Vagina (tissue), 2 donors: ENCODE measurements around the gene UNC79. TPM values are rescaled to one million over a fixed set of nuclear protein-coding genes. Genes with fewer than 3 reads are reported as not detected.

Experiments
- DNase-seq, 2 donors: peaks; one replicate each; pipeline ENCODE4 v3.0.0-alpha.2; 2017; ENCODE audit errors: extremely low spot score in 2 of 2
- H3K27ac ChIP-seq: fragments of 200-600 bp; sonication (generic); one replicate; pipeline ENCODE4 v1.5.1; 2019
- H3K27me3 ChIP-seq: fragments of 200-600 bp; sonication (generic); one replicate; pipeline ENCODE4 v1.5.1; 2019
- H3K36me3 ChIP-seq, 2 donors: fragments of 200-600 bp; sonication (generic); one replicate each; pipeline ENCODE4 v1.5.1; 2017 to 2019
- H3K4me1 ChIP-seq: fragments of 200-600 bp; sonication (generic); one replicate; pipeline ENCODE4 v1.5.1; 2019
- H3K4me3 ChIP-seq, 2 donors: fragments of 200-600 bp; sonication (generic); 1 replicate in 1 of 2; 2 replicates in 1 of 2; pipeline ENCODE4 v1.5.1; 2016 to 2019
- H3K9me3 ChIP-seq: fragments of 200-600 bp; sonication (generic); one replicate; pipeline ENCODE4 v1.5.1; 2019
- CTCF ChIP-seq, 3 experiments: fragments of 450-650 bp in 2 of 3; fragments of 200-600 bp in 1 of 3; sonication (generic) in 1 of 3; IDR thresholded peaks; one replicate each; pipeline ENCODE4 v1.5.1; 2017 to 2019; ENCODE audit warnings: antibody characterized with exemption in 3 of 3, mild to moderate bottlenecking in 2 of 3, moderate library complexity in 2 of 3
- POLR2A ChIP-seq, 2 donors: fragments of 450-650 bp; IDR thresholded peaks; one replicate each; pipeline ENCODE4 v1.6.1; 2017; ENCODE audit warnings: antibody characterized with exemption in 2 of 2, mild to moderate bottlenecking in 2 of 2, moderate library complexity in 2 of 2
- POLR2AphosphoS5 ChIP-seq, 2 donors: sonication (generic); formaldehyde crosslinking; IDR thresholded peaks; one replicate each; pipeline ENCODE4 v1.9.0; 2017; ENCODE audit warnings: antibody characterized with exemption in 2 of 2, mild to moderate bottlenecking in 2 of 2, low read depth in 1 of 2; ENCODE audit not compliant: insufficient read depth in 1 of 2
- intact Hi-C: fragments of 100-400 bp; cut with DNase I; formaldehyde crosslinking; loops from one replicate; pipeline ENCODE4 v1.15.1; 2023
- total RNA-seq: library from RNA; depleted of rRNA; stranded (reverse); fragments of >200 nt; gene quantifications from one replicate; pipeline ENCODE4 v1.2.3, GENCODE V29; 2016

UNC79 gene
- total RNA-seq, 1 donor from 2014 or later: 0.49 TPM

- H3K36me3 ChIP-seq: no peaks in the 10 kb centered on the region
- H3K27ac ChIP-seq: no peak overlapping the region
- intact Hi-C loops: no loop called here
- H3K4me1 ChIP-seq: no peaks in the 10 kb centered on the region
- no peaks in the 10 kb centered on the region for H3K9me3 ChIP-seq
- H3K27me3 ChIP-seq: no peaks in the 10 kb centered on the region
- no peak overlapping the region for H3K4me3 ChIP-seq
- DNase-seq: no peak
- TF ChIP-seq POLR2A (IDR thresholded peaks at IDR 0.05): no peak
- no peak for TF ChIP-seq POLR2AphosphoS5 (IDR thresholded peaks at IDR 0.05; ENCODE audit: insufficient read depth in 1 of 2, low read depth in 1 of 2)
- TF ChIP-seq CTCF (IDR thresholded peaks at IDR 0.05): no peak
Observed at GRCh38 chr14:93543766-93544165, 113.0 kb downstream of the UNC79 start.

- no peak overlapping the region for H3K27ac ChIP-seq
- no peak for DNase-seq
- intact Hi-C loops: no loop called here
- no peak overlapping the region for H3K4me3 ChIP-seq
- TF ChIP-seq CTCF (IDR thresholded peaks at IDR 0.05): no peak
- TF ChIP-seq POLR2A (IDR thresholded peaks at IDR 0.05): no peak
- no peak for TF ChIP-seq POLR2AphosphoS5 (IDR thresholded peaks at IDR 0.05; ENCODE audit: insufficient read depth in 1 of 2, low read depth in 1 of 2)
- no peaks in the 10 kb centered on the region for H3K9me3 ChIP-seq
- H3K27me3 ChIP-seq: no peaks in the 10 kb centered on the region
- no peaks in the 10 kb centered on the region for H3K4me1 ChIP-seq
- H3K36me3 ChIP-seq: no peaks in the 10 kb centered on the region
Observed at GRCh38 chr14:93544212-93544611, 113.5 kb downstream of the UNC79 start.

DNA sequence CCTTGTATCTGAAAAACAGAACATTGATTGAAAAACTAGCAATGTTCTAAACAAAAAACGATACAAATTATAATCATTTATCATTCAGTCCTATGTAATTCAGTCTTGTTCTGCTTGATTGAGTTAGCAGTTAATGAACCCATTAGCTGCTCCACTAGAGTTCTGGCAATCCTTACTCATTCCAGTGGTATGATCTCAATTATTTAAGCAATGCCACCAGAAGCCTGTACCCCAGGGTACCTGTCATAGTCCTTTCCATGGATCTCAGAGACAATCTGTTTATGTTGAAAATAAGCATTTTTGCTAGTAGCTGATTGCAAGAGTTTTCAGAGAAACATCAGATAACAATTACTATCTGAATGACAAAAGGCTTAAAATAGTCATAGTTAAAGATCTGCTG is 115.9 kb downstream of the UNC79 start:
- TF ChIP-seq POLR2A (IDR thresholded peaks at IDR 0.05): no peak
- no peak for TF ChIP-seq CTCF (IDR thresholded peaks at IDR 0.05)
- TF ChIP-seq POLR2AphosphoS5 (IDR thresholded peaks at IDR 0.05; ENCODE audit: insufficient read depth in 1 of 2, low read depth in 1 of 2): no peak
- intact Hi-C loops: no loop called here
- H3K27ac ChIP-seq: no peak overlapping the region
- no peaks in the 10 kb centered on the region for H3K36me3 ChIP-seq
- no peak for DNase-seq
- no peaks in the 10 kb centered on the region for H3K9me3 ChIP-seq
- H3K4me3 ChIP-seq: no peak overlapping the region
- no peaks in the 10 kb centered on the region for H3K4me1 ChIP-seq
- no peaks in the 10 kb centered on the region for H3K27me3 ChIP-seq

DNA sequence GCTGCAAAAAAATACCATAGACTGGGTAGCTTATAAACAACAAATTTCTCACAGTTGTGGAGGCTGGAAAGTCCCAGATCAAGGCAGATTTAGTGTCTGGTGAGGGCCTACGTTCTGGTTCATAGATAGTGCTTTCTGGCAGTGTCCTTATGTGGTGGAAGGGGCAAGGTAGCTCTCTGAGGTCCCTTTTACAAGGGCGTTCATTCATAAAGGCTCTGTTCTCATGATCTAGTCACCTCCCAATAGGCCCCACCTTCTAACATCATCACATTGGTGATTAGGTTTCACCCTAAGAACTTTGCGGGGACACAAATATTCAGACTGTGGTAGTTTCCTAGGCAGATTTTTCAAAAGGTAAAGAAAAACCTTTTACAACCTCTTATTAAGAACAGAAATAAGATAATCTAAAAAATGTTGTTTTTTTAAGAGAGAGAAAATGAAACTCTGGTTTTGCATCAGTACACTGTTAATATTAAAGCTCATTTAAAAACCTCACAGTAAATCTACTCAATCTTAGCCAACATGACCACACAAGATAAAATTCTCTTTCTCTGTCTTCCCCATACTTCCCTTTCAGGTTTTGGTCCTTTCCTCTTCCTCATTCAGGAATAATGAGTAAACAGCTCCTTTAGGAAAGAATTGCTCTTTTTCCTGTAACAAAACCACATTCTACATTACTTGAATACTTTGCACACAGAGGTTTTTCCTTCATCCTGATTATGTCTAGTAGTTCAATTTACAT is 117.5 kb downstream of the UNC79 start:
- no peak for DNase-seq
- TF ChIP-seq POLR2A (IDR thresholded peaks at IDR 0.05) (no peak), POLR2AphosphoS5 (IDR thresholded peaks at IDR 0.05; ENCODE audit: insufficient read depth in 1 of 2, low read depth in 1 of 2) (no peak), CTCF (IDR thresholded peaks at IDR 0.05) (no peak)
- Histone ChIP-seq H3K36me3 (no peaks in the 10 kb centered on the region), H3K27me3 (no peaks in the 10 kb centered on the region), H3K4me1 (no peaks in the 10 kb centered on the region), H3K9me3 (no peaks in the 10 kb centered on the region), H3K4me3 (no peak overlapping the region), H3K27ac (no peak overlapping the region)
- intact Hi-C loops: no loop called here

DNA sequence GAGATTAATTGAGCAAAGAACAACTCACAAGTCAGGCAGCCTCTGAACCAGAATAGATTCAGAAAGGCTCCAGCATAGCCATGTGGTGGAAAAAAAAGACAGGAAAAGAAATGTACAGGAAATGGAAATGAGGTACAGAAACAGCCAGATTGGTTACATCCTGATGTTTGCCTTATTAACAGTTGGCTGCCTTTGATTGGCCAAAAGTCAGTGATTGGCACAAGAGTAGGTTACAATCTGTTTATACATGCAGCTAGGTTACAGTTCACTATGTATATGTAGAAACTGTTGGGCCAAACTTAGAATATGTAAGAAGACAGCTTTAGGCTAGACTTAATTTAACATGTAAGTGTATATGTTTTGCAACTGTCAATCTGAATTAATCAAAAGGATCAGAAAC is 118.9 kb downstream of the UNC79 start:
- no peaks in the 10 kb centered on the region for H3K4me1 ChIP-seq
- TF ChIP-seq POLR2AphosphoS5 (IDR thresholded peaks at IDR 0.05; ENCODE audit: insufficient read depth in 1 of 2, low read depth in 1 of 2): no peak
- no peak for TF ChIP-seq CTCF (IDR thresholded peaks at IDR 0.05)
- TF ChIP-seq POLR2A (IDR thresholded peaks at IDR 0.05): no peak
- no peaks in the 10 kb centered on the region for H3K36me3 ChIP-seq
- H3K4me3 ChIP-seq: no peak overlapping the region
- no peak for DNase-seq
- no peaks in the 10 kb centered on the region for H3K9me3 ChIP-seq
- H3K27me3 ChIP-seq: no peaks in the 10 kb centered on the region
- intact Hi-C loops: no loop called here
- H3K27ac ChIP-seq: no peak overlapping the region
